CD4-positive, alpha-beta T cell (primary cell): ENCODE measurements around the gene CCSER1. TPM values are rescaled to one million over a fixed set of nuclear protein-coding genes. Genes with fewer than 3 reads are reported as not detected.

Source experiments
- ATAC-seq: fragments of 200-7000 bp; cut with Tn5 transposase; one replicate; pipeline ENCODE4 v1.10.0; 2022; ENCODE audit warnings: mild to moderate bottlenecking; ENCODE audit not compliant: poor library complexity
- CTCF ChIA-PET: fragments of 350-600 bp; sonication (Branson Sonifier 250); formaldehyde crosslinking; loops from one replicate; lab custom pipeline; 2021; ENCODE audit warnings: antibody characterized with exemption, inconsistent platforms; lab: Charles Lee
- POLR2A ChIA-PET: fragments of 350-600 bp; sonication (Branson Sonifier 250); formaldehyde crosslinking; loops from one replicate; lab custom pipeline; 2021; ENCODE audit warnings: antibody characterized with exemption, inconsistent platforms; lab: Charles Lee
- DNase-seq, 14 experiments: peaks; one replicate each; pipeline ENCODE4 v3.0.0-alpha.2; 2013 to 2020; ENCODE audit warnings: mixed read lengths in 2 of 14
- H3K27ac ChIP-seq, 2 donors: one replicate each; pipeline versions ENCODE4 v1.5.1 to v1.7.0; 2013; ENCODE audit warnings: low read length in 2 of 2, low read depth in 1 of 2, mild to moderate bottlenecking in 1 of 2
- H3K27me3 ChIP-seq, 2 experiments: 1 replicate in 1 of 2; 2 replicates in 1 of 2; pipeline versions ENCODE4 v1.6.1 to v1.7.0; 2013; ENCODE audit warnings: low read length in 2 of 2, control low read depth in 1 of 2, mild to moderate bottlenecking in 1 of 2, moderate library complexity in 1 of 2; ENCODE audit not compliant: insufficient read depth in 2 of 2, control insufficient read depth in 1 of 2
- H3K36me3 ChIP-seq: one replicate; pipeline ENCODE4 v1.6.1; 2013; ENCODE audit warnings: low read length, control low read depth; ENCODE audit not compliant: insufficient read depth
- H3K4me1 ChIP-seq: one replicate; pipeline ENCODE4 v1.6.1; 2013; ENCODE audit warnings: low read length, control low read depth; ENCODE audit not compliant: insufficient read depth
- H3K4me3 ChIP-seq: one replicate; pipeline ENCODE4 v1.5.1; 2013; ENCODE audit warnings: mild to moderate bottlenecking, low read length, moderate library complexity
- H3K9me3 ChIP-seq, 2 experiments: 1 replicate in 1 of 2; 2 replicates in 1 of 2; pipeline versions ENCODE4 v1.6.1 to v1.7.0; 2013; ENCODE audit warnings: low read length in 2 of 2, mild to moderate bottlenecking in 2 of 2, control low read depth in 1 of 2, moderate library complexity in 1 of 2; ENCODE audit not compliant: control insufficient read depth in 1 of 2, insufficient read depth in 1 of 2
- H3K27ac Mint-ChIP-seq: one replicate; pipeline ENCODE4 v1.8.0; 2020; ENCODE audit warnings: mixed read lengths
- H3K27me3 Mint-ChIP-seq: one replicate; pipeline ENCODE4 v1.8.0; 2021; ENCODE audit warnings: mixed read lengths
- H3K36me3 Mint-ChIP-seq: one replicate; pipeline ENCODE4 v1.8.0; 2021; ENCODE audit warnings: low read depth, mixed read lengths
- H3K4me1 Mint-ChIP-seq: one replicate; pipeline ENCODE4 v1.8.0; 2021; ENCODE audit warnings: low read depth, mixed read lengths
- H3K4me3 Mint-ChIP-seq: one replicate; pipeline ENCODE4 v1.8.0; 2020; ENCODE audit warnings: mild to moderate bottlenecking, mixed read lengths
- H3K9me3 Mint-ChIP-seq: one replicate; pipeline ENCODE4 v1.8.0; 2020; ENCODE audit warnings: mixed read lengths
- intact Hi-C, 2 experiments: fragments of 100-400 bp; cut with DNase I in 1 of 2; cut with micrococcal nuclease in 1 of 2; formaldehyde crosslinking; loops; one replicate each; pipeline versions ENCODE4 v1.15.1 to v1.9.0; 2023 to 2025; cut with DNase I, micrococcal nuclease
- total RNA-seq, 174 experiments: library from RNA in 2 of 174; stranded (reverse) in 2 of 174; gene quantifications; one replicate each; pipeline ENCODE4 v1.2.3 and lab custom pipeline; 2021 to 2026
- TF ChIP-seq, protein P1 (sequence below): fragments of 200-600 bp; IDR thresholded peaks from one replicate; pipeline ENCODE4 v1.8.0; 2022; ENCODE audit warnings: antibody characterized with exemption, mild to moderate bottlenecking

The CCSER1 gene
- total RNA-seq, 2 experiments from 2014 or later = 0.36 to 0.71 TPM

DNA sequence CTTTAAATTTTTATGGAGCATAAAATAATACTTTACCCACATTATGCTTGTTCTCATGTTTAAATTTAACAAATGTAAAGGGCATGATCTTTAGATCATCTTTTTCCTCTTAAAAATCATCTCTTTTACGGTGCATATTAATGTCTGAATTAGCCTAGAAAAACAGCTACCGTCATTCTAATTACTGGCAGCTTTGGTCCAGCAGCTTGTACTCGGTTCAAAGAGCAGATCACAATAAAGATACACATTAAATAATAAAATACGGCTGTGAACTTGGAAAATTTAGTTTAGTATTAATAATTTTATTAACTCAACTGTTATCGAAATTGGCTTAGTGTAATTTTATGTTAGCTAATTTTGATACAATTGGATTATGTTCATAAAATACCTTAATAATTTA lies 19.1 kb downstream of the CCSER1 start:
- Histone ChIP-seq H3K4me3 (no peak overlapping the region), H3K27ac (no peak overlapping the region), H3K36me3 (no peaks in the 10 kb centered on the region), H3K4me1 (no peaks in the 10 kb centered on the region), H3K9me3 (no peaks in the 10 kb centered on the region), H3K27me3 (no peaks in the 10 kb centered on the region)
- DNase-seq (no peak), ATAC-seq (no peak)
- Mint-ChIP-seq H3K4me1 (no peaks in the 10 kb centered on the region), H3K27ac (no peak overlapping the region), H3K36me3 (no peaks in the 10 kb centered on the region), H3K9me3 (no peaks in the 10 kb centered on the region), H3K4me3 (no peak overlapping the region), H3K27me3 (peaks cover 5% of the 10 kb centered on the region)
- POLR2A ChIA-PET = no interaction called here
- intact Hi-C loops = no loop called here
- TF ChIP-seq, protein P1, sequence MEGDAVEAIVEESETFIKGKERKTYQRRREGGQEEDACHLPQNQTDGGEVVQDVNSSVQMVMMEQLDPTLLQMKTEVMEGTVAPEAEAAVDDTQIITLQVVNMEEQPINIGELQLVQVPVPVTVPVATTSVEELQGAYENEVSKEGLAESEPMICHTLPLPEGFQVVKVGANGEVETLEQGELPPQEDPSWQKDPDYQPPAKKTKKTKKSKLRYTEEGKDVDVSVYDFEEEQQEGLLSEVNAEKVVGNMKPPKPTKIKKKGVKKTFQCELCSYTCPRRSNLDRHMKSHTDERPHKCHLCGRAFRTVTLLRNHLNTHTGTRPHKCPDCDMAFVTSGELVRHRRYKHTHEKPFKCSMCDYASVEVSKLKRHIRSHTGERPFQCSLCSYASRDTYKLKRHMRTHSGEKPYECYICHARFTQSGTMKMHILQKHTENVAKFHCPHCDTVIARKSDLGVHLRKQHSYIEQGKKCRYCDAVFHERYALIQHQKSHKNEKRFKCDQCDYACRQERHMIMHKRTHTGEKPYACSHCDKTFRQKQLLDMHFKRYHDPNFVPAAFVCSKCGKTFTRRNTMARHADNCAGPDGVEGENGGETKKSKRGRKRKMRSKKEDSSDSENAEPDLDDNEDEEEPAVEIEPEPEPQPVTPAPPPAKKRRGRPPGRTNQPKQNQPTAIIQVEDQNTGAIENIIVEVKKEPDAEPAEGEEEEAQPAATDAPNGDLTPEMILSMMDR = no peak
- CTCF ChIA-PET = no interaction called here

DNA sequence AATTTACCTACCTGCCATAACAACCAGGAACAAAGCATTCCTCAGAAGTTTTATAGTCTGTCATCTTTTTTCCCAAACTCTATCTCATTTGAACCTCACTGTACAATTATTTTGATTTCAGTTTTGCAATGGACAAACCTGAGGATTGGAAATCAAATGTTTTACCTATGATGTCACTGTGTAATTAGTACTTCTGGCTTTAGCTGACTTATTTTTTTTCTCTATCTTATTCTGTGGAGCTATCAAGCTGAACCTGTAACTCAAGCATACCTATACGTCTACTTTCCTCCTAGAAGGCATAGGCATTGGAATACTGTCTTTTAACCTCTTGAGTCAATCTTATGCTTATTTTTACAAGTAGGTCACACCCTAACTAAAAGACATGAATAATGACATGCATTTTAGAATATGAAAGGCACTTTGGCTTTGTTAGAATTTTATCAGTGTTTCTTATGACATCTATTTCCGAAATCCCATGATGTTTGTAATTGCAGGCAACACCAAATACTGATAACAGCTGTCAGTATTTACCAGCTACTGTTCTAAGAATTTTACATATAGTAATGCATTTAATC lies 21.5 kb downstream of the CCSER1 start:
- DNase-seq = no peak
- H3K27me3 Mint-ChIP-seq = peaks cover 5% of the 10 kb centered on the region
- H3K9me3 Mint-ChIP-seq = peaks cover 2% of the 10 kb centered on the region
- H3K27me3 ChIP-seq = no peaks in the 10 kb centered on the region
- ChIA-PET POLR2A (no interaction called here), CTCF (no interaction called here)
- no peaks in the 10 kb centered on the region for H3K9me3 ChIP-seq
- no peaks in the 10 kb centered on the region for H3K4me1 ChIP-seq
- H3K4me3 Mint-ChIP-seq = no peak overlapping the region
- TF ChIP-seq, protein P1 = no peak
- H3K36me3 ChIP-seq = no peaks in the 10 kb centered on the region
- H3K4me1 Mint-ChIP-seq = no peaks in the 10 kb centered on the region
- H3K4me3 ChIP-seq = no peak overlapping the region
- no peak overlapping the region for H3K27ac ChIP-seq
- H3K36me3 Mint-ChIP-seq = no peaks in the 10 kb centered on the region
- ATAC-seq = no peak
- intact Hi-C loops = no loop called here
- H3K27ac Mint-ChIP-seq = no peak overlapping the region

DNA sequence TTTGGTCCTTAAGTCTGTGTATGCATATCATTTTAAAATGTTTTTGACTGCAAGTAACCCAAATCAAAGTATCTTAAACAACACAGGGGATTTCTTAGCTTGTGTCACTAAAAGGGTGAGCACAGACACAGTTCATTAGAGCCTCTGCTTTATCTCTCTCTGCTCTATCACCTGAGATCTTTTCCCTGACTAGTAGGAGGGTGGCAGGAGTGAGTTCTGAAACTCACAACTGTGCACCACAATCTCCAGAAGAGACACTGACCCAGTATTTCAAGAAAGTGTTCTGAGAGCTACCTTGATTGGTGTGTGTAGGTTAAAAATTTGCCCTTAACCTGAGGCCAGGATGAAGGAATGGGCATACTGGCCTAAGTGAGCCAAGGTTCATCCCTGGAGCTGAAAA lies 24.8 kb downstream of the CCSER1 start:
- H3K4me1 Mint-ChIP-seq = no peaks in the 10 kb centered on the region
- intact Hi-C loops = no loop called here
- Histone ChIP-seq H3K9me3 (no peaks in the 10 kb centered on the region), H3K36me3 (no peaks in the 10 kb centered on the region), H3K4me1 (no peaks in the 10 kb centered on the region), H3K27ac (no peak overlapping the region), H3K27me3 (no peaks in the 10 kb centered on the region), H3K4me3 (no peak overlapping the region)
- TF ChIP-seq, protein P1 = no peak
- peaks cover 5% of the 10 kb centered on the region for H3K27me3 Mint-ChIP-seq
- H3K27ac Mint-ChIP-seq = no peak overlapping the region
- no peak overlapping the region for H3K4me3 Mint-ChIP-seq
- H3K36me3 Mint-ChIP-seq = no peaks in the 10 kb centered on the region
- ChIA-PET POLR2A (no interaction called here), CTCF (no interaction called here)
- DNase-seq (no peak), ATAC-seq (no peak)
- peaks cover 2% of the 10 kb centered on the region for H3K9me3 Mint-ChIP-seq
